B cell (primary cell): Measurements from ENCODE around the gene KCNE3. TPM values are rescaled to one million over a fixed set of nuclear protein-coding genes. Genes with fewer than 3 reads are reported as not detected.

Experiments used
- ATAC-seq: fragments of 200-7000 bp; cut with Tn5 transposase; one replicate; pipeline ENCODE4 v1.10.0; 2021; ENCODE audit warnings: low read depth, mild to moderate bottlenecking, moderate number of reproducible peaks, moderate library complexity
- CTCF ChIA-PET: fragments of 350-600 bp; sonication (Branson Sonifier 250); formaldehyde crosslinking; loops from one replicate; lab custom pipeline; 2021; ENCODE audit warnings: antibody characterized with exemption, inconsistent platforms; lab: Charles Lee
- POLR2A ChIA-PET: fragments of 350-600 bp; sonication (Branson Sonifier 250); formaldehyde crosslinking; loops from one replicate; lab custom pipeline; 2021; ENCODE audit warnings: antibody characterized with exemption; lab: Charles Lee
- DNase-seq: peaks from one replicate; pipeline ENCODE4 v3.0.0; 2013
- H2AFZ ChIP-seq: 2 replicates; pipeline ENCODE4 v1.6.1; 2012; ENCODE audit warnings: mild to moderate bottlenecking, low read depth, low read length; ENCODE audit not compliant: insufficient read depth, poor library complexity, severe bottlenecking
- H3K27ac ChIP-seq, 2 donors: 1 replicate in 1 of 2; 2 replicates in 1 of 2; pipeline ENCODE4 v1.5.1; 2012 to 2013; ENCODE audit warnings: low read length in 2 of 2, mild to moderate bottlenecking in 2 of 2, moderate library complexity in 1 of 2
- H3K27me3 ChIP-seq, 4 experiments: fragments of 200-600 bp in 1 of 4; sonication (generic) in 1 of 4; replicated peaks in 1 of 4; 1 replicate in 2 of 4; 2 replicates in 2 of 4; pipeline versions ENCODE4 v1.6.1 to v1.7.0; 2013 to 2016; ENCODE audit warnings: low read length in 3 of 4, mild to moderate bottlenecking in 2 of 4, mixed read lengths in 1 of 4, moderate library complexity in 1 of 4; ENCODE audit not compliant: insufficient read depth in 4 of 4, control insufficient read depth in 3 of 4; ENCODE audit errors: control extremely low read depth in 1 of 4
- H3K36me3 ChIP-seq, 2 experiments: replicated peaks in 1 of 2; 1 replicate in 1 of 2; 2 replicates in 1 of 2; pipeline versions ENCODE4 v1.6.1 to v1.7.1; 2013; ENCODE audit warnings: low read length in 1 of 2; ENCODE audit not compliant: insufficient read depth in 2 of 2, control insufficient read depth in 1 of 2; ENCODE audit errors: control extremely low read depth in 1 of 2, extremely low read depth in 1 of 2
- H3K4me1 ChIP-seq, 2 donors: fragments of 200-600 bp in 1 of 2; sonication (generic) in 1 of 2; 1 replicate in 1 of 2; 2 replicates in 1 of 2; pipeline versions ENCODE4 v1.5.1 to v1.6.1; 2013 to 2017; ENCODE audit warnings: low read length in 2 of 2; ENCODE audit not compliant: control insufficient read depth in 2 of 2, insufficient read depth in 2 of 2
- H3K4me2 ChIP-seq: replicated peaks from 2 replicates; pipeline ENCODE3; 2012; ENCODE audit warnings: mild to moderate bottlenecking, low read depth, low read length; ENCODE audit not compliant: poor library complexity, severe bottlenecking
- H3K4me3 ChIP-seq, 5 experiments: fragments of 200-600 bp in 1 of 5; sonication (generic) in 1 of 5; 1 replicate in 3 of 5; 2 replicates in 2 of 5; pipeline versions ENCODE4 v1.5.1 to v1.7.0; 2011 to 2016; ENCODE audit warnings: low read length in 4 of 5, mild to moderate bottlenecking in 4 of 5, low read depth in 2 of 5, control low read depth in 1 of 5, moderate library complexity in 1 of 5; ENCODE audit not compliant: insufficient read depth in 1 of 5; ENCODE audit errors: control extremely low read depth in 1 of 5, extremely low read depth in 1 of 5
- H3K79me2 ChIP-seq: fragments of 200-600 bp; sonication (generic); one replicate; pipeline ENCODE4 v1.6.0; 2016; ENCODE audit warnings: low read length; ENCODE audit not compliant: control insufficient read depth, insufficient read depth
- H3K9ac ChIP-seq: fragments of 200-600 bp; sonication (generic); 2 replicates; pipeline ENCODE4 v1.6.1; 2017; ENCODE audit warnings: mild to moderate bottlenecking, low read length, moderate library complexity
- H3K9me3 ChIP-seq, 3 donors: one replicate each; pipeline versions ENCODE4 v1.6.1 to v1.7.1; 2013; ENCODE audit warnings: low read length in 2 of 3; ENCODE audit not compliant: control insufficient read depth in 2 of 3, insufficient read depth in 1 of 3; ENCODE audit errors: control extremely low read depth in 1 of 3
- H4K20me1 ChIP-seq: 2 replicates; pipeline ENCODE4 v1.6.0; 2012; ENCODE audit warnings: mild to moderate bottlenecking, low read length; ENCODE audit not compliant: insufficient read depth, control insufficient read depth, poor library complexity, severe bottlenecking
- H3K27ac Mint-ChIP-seq: one replicate; pipeline ENCODE4 v1.8.0; 2021; ENCODE audit warnings: mixed read lengths
- H3K27me3 Mint-ChIP-seq: one replicate; pipeline ENCODE4 v1.8.0; 2021; ENCODE audit warnings: mixed read lengths
- H3K4me1 Mint-ChIP-seq: one replicate; pipeline ENCODE4 v1.8.0; 2021; ENCODE audit warnings: mixed read lengths
- H3K4me3 Mint-ChIP-seq: one replicate; pipeline ENCODE4 v1.8.0; 2021; ENCODE audit warnings: mixed read lengths
- H3K9me3 Mint-ChIP-seq: one replicate; pipeline ENCODE4 v1.8.0; 2022; ENCODE audit warnings: mixed read lengths; ENCODE audit not compliant: insufficient read depth
- CTCF ChIP-seq: fragments of 200-600 bp; IDR thresholded peaks from one replicate; pipeline ENCODE4 v1.8.0; 2022; ENCODE audit warnings: antibody characterized with exemption, mild to moderate bottlenecking
- EZH2 ChIP-seq: IDR thresholded peaks from 2 replicates; pipeline ENCODE4 v1.6.1; 2012; ENCODE audit warnings: borderline replicate concordance, low read depth, mild to moderate bottlenecking, moderate library complexity, low read length; ENCODE audit not compliant: insufficient read depth, poor library complexity, severe bottlenecking
- WGBS: methylation state at CpG from one replicate; pipeline ENCODE4 v1.1.5; 2013; ENCODE audit warnings: missing lambda C conversion rate; ENCODE audit not compliant: insufficient coverage; 5-methylcytosine and 5-hydroxymethylcytosine counted together
- intact Hi-C: fragments of 100-400 bp; cut with micrococcal nuclease; formaldehyde crosslinking; loops from one replicate; pipeline ENCODE4 v1.10.0; 2022
- polyA plus RNA-seq: library from polyadenylated mRNA; depleted of rRNA; stranded (reverse); fragments of >200 nt; gene quantifications from 2 replicates; pipeline ENCODE4 v1.2.3, GENCODE V29; 2012
- total RNA-seq, 2 donors: library from RNA; stranded (reverse); fragments of 120-200 nt in 1 of 2; gene quantifications; 1 replicate in 1 of 2; 2 replicates in 1 of 2; pipeline versions ENCODE4 v1.2.3 to v1.2.4, GENCODE V29; 2013 to 2022

KCNE3 gene
- total and polyA plus RNA-seq, 2 donors (not counting 1 experiment from before 2014, with no cell fraction given), result 0.85 TPM; not detected in 1

DNA sequence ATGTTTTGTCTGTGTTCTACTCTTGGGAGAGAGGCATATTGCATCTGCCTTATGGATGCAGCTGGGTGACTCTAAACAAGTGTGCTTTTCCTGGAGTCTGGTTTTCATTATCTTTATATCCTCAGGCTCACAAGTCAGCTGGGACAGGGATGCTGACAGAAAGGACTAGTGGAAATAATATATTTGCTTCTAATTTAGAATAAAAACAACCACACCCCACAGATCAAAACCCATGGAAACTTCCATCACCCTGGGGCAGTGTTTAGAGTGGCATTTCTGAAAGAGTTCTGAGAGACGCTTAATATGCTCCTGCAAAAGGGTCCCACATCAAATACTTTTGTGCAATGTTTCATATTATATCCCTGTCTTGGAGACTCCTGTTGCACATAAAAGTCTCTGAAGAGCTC, 20.8 kb downstream of the KCNE3 start:
- Mint-ChIP-seq H3K27me3 (peaks cover 29% of the 10 kb centered on the region), H3K27ac (no peak overlapping the region), H3K4me3 (no peak overlapping the region), H3K4me1 (peaks cover 5% of the 10 kb centered on the region), H3K9me3 (no peaks in the 10 kb centered on the region)
- Histone ChIP-seq H2AFZ (no peak overlapping the region), H3K79me2 (no peaks in the 10 kb centered on the region), H3K4me3 (no peak overlapping the region), H4K20me1 (no peaks in the 10 kb centered on the region), H3K9me3 (no peaks in the 10 kb centered on the region), H3K4me2 (no peak overlapping the region), H3K27ac (no peak overlapping the region), H3K4me1 (peaks cover 5 to 8% of the 10 kb centered on the region in 2 donors), H3K9ac (no peak overlapping the region), H3K36me3 (no peaks in the 10 kb centered on the region), H3K27me3 (peaks cover 0 to 3% (median 1%) of the 10 kb centered on the region in 4 experiments)
- ATAC-seq, result no peak
- POLR2A ChIA-PET, result no interaction called here
- TF ChIP-seq CTCF, result no peak
- TF ChIP-seq EZH2, result no peak
- no peak for DNase-seq
- intact Hi-C loops, result no loop called here
- WGBS, result no CpG with 5 or more reads among the region's 1 CpG
- CTCF ChIA-PET, result interaction anchor here (0.5 to 12.1 kb wide), 6 partner anchors 21 to 674 kb away, joined by 3 to 325 read pairs (median 3); partner anchors contain the start of gene KCNE3

DNA sequence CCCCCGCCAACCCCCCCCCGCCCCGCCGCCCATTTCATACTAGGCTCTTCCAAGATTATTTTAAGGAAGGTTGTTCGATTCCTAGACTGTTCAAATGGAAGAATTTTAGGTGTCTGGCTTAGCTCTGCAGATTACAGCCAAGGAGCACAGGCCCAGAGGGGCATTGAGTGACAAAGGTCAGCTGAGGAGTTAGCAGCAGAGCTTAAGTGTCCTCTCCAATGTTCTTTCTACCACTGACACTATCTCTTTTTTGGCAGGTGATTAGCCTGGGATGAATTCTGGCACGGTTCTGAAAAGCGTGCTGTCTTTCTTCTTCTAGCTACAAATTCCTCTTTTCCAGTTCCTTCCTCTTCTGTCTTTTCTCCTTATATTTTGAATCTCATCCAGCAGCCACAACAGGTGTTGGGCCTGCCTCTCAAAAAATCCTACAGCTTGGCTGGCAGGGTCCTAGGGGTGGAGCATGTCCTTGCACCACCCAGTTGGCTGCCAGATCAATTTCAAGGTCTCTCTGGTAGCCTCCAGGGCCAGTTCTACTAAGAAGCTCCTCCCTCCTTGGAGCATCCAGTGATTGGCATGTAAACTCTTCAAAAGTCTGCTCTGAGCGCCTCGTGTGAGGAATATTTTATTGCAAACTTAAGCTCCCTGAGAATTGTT, 23.0 kb downstream of the KCNE3 start:
- ChIA-PET POLR2A (no interaction called here), CTCF (interaction anchor here (1.0 to 12.1 kb wide), 5 partner anchors 10 to 59 kb away, joined by 3 to 325 read pairs (median 5); no protein-coding TSS in a partner anchor)
- no peaks in the 10 kb centered on the region for H3K36me3 ChIP-seq
- H3K4me1 ChIP-seq, result peaks cover 0 to 1% of the 10 kb centered on the region in 2 donors
- Mint-ChIP-seq H3K27ac (no peak overlapping the region), H3K9me3 (no peaks in the 10 kb centered on the region), H3K4me3 (no peak overlapping the region), H3K27me3 (peaks cover 36% of the 10 kb centered on the region), H3K4me1 (no peaks in the 10 kb centered on the region)
- no peaks in the 10 kb centered on the region for H3K79me2 ChIP-seq
- H4K20me1 ChIP-seq, result no peaks in the 10 kb centered on the region
- no peak overlapping the region for H3K4me3 ChIP-seq
- H3K4me2 ChIP-seq, result no peak overlapping the region
- no peak for ATAC-seq
- WGBS, result 48% methylated on average over 2 of the region's 9 CpGs
- peaks cover 0 to 8% (median 1%) of the 10 kb centered on the region in 4 experiments for H3K27me3 ChIP-seq
- no peak for DNase-seq
- H3K9me3 ChIP-seq, result peaks cover 2 to 7% (median 3%) of the 10 kb centered on the region in 3 donors
- no peak overlapping the region for H3K27ac ChIP-seq
- H2AFZ ChIP-seq, result no peak overlapping the region
- intact Hi-C loops, result no loop called here
- TF ChIP-seq CTCF (no peak), EZH2 (no peak)
- no peak overlapping the region for H3K9ac ChIP-seq
